Keratinocyte (primary cell): ENCODE results near the gene FNDC4. TPM values are rescaled to one million over a fixed set of nuclear protein-coding genes. Genes with fewer than 3 reads are reported as not detected.

Experiments
- DNase-seq: peaks from one replicate; pipeline ENCODE4 v3.0.0-alpha.2; 2011; ENCODE audit warnings: low read depth, missing footprints, low spot score
- FAIRE-seq: peaks from 2 replicates; lab custom pipeline; 2011; peaks lifted over from hg19 to GRCh38; lab: Jason Lieb, UNC
- H2AFZ ChIP-seq: 2 replicates; pipeline ENCODE4 v1.6.0; 2012; ENCODE audit warnings: low read length, control low read depth, inconsistent platforms; ENCODE audit not compliant: control insufficient read depth
- H3K27ac ChIP-seq: 2 replicates; pipeline ENCODE4 v1.5.1; 2011; ENCODE audit warnings: low read length; ENCODE audit not compliant: control insufficient read depth, insufficient read depth
- H3K27me3 ChIP-seq: 3 replicates; pipeline ENCODE4 v1.6.0; 2011; ENCODE audit warnings: low read length; ENCODE audit not compliant: control insufficient read depth, insufficient read depth; ENCODE audit errors: extremely low read depth
- H3K36me3 ChIP-seq, 2 experiments: 2 replicates in 1 of 2; 3 replicates in 1 of 2; pipeline ENCODE4 v1.5.1; 2011; ENCODE audit warnings: low read length in 2 of 2, mild to moderate bottlenecking in 1 of 2; ENCODE audit not compliant: control insufficient read depth in 2 of 2, insufficient read depth in 2 of 2; ENCODE audit errors: extremely low read depth in 1 of 2
- H3K4me1 ChIP-seq: 3 replicates; pipeline ENCODE4 v1.5.1; 2011; ENCODE audit warnings: low read length; ENCODE audit not compliant: control insufficient read depth, insufficient read depth; ENCODE audit errors: extremely low read depth
- H3K4me2 ChIP-seq: 3 replicates; pipeline ENCODE4 v1.6.0; 2011; ENCODE audit warnings: low read depth, low read length; ENCODE audit not compliant: control insufficient read depth, insufficient read depth; ENCODE audit errors: extremely low read depth
- H3K4me3 ChIP-seq, 3 experiments: fragments of 200-600 bp in 1 of 3; sonication (generic) in 1 of 3; 2 replicates in 2 of 3; 3 replicates in 1 of 3; pipeline ENCODE4 v1.5.1; 2011 to 2016; ENCODE audit warnings: low read length in 3 of 3, mild to moderate bottlenecking in 3 of 3, control low read depth in 2 of 3, inconsistent platforms in 1 of 3, low read depth in 1 of 3, mixed read lengths in 1 of 3, mixed run types in 1 of 3, moderate library complexity in 1 of 3; ENCODE audit not compliant: control insufficient read depth in 2 of 3, insufficient read depth in 2 of 3; ENCODE audit errors: extremely low read depth in 1 of 3
- H3K79me2 ChIP-seq: 2 replicates; pipeline ENCODE4 v1.6.0; 2012; ENCODE audit warnings: low read length; ENCODE audit not compliant: control insufficient read depth, insufficient read depth
- H3K9ac ChIP-seq: 3 replicates; pipeline ENCODE4 v1.6.0; 2011; ENCODE audit warnings: low read length; ENCODE audit not compliant: control insufficient read depth, insufficient read depth; ENCODE audit errors: extremely low read depth
- H3K9me1 ChIP-seq: 3 replicates; pipeline ENCODE4 v1.6.0; 2011; ENCODE audit warnings: low read length; ENCODE audit not compliant: control insufficient read depth, insufficient read depth; ENCODE audit errors: extremely low read depth
- H3K9me3 ChIP-seq: 2 replicates; pipeline ENCODE4 v1.5.1; 2012; ENCODE audit warnings: low read depth, low read length; ENCODE audit not compliant: control insufficient read depth
- H4K20me1 ChIP-seq: 3 replicates; pipeline ENCODE4 v1.6.0; 2011; ENCODE audit warnings: low read length; ENCODE audit not compliant: control insufficient read depth, insufficient read depth; ENCODE audit errors: extremely low read depth
- EZH2 ChIP-seq: IDR thresholded peaks from one replicate; pipeline ENCODE4 v1.6.1; 2012; ENCODE audit warnings: inconsistent platforms, mild to moderate bottlenecking, low read length, moderate library complexity
- dilution Hi-C: fragments of 300-500 bp; cut with MboI; formaldehyde crosslinking; loops from one replicate; pipeline ENCODE4 v1.7.0; 2020; ENCODE audit warnings: low sequenced_read_pairs; ENCODE audit not compliant: extremely low pct_ligation_motif_present
- polyA plus RNA-seq, 5 experiments: library from polyadenylated mRNA; depleted of rRNA in 3 of 5; stranded (reverse) in 3 of 5; stranded (forward) in 1 of 5; unstranded in 1 of 5; fragments of >200 nt; gene quantifications; 1 replicate in 1 of 5; 2 replicates in 3 of 5; 3 replicates in 1 of 5; pipeline versions ENCODE4 v1.2.1 to v1.2.3, GENCODE V29; 2011 to 2012; ENCODE audit warnings: missing spikeins in 2 of 5, low read depth in 1 of 5, low replicate concordance in 1 of 5
- TF ChIP-seq, protein P1 (sequence below), 3 experiments: IDR thresholded peaks in 1 of 3; conservative IDR thresholded peaks in 1 of 3; optimal IDR thresholded peaks in 1 of 3; 2 replicates in 2 of 3; 3 replicates in 1 of 3; pipeline versions ENCODE3 to v1.5.1; 2011; ENCODE audit warnings: low read length in 3 of 3, mild to moderate bottlenecking in 3 of 3, moderate library complexity in 2 of 3, control low read depth in 1 of 3, inconsistent platforms in 1 of 3; ENCODE audit not compliant: insufficient read depth in 2 of 3; ENCODE audit errors: extremely low read depth in 1 of 3

FNDC4 gene
- polyA plus RNA-seq, 1 donor (not counting 4 experiments of a cell fraction or from before 2014, with no cell fraction given) = 6.3 TPM

- Histone ChIP-seq H3K4me1 (no peaks in the 10 kb centered on the region), H3K79me2 (no peaks in the 10 kb centered on the region), H3K4me2 (no peak overlapping the region), H3K36me3 (no peaks in the 10 kb centered on the region), H3K27ac (no peak overlapping the region), H3K9ac (no peak overlapping the region), H4K20me1 (no peaks in the 10 kb centered on the region), H3K9me1 (no peaks in the 10 kb centered on the region), H3K27me3 (no peaks in the 10 kb centered on the region), H3K4me3 (no peak overlapping the region), H3K9me3 (no peaks in the 10 kb centered on the region), H2AFZ (no peak overlapping the region)
- TF ChIP-seq, protein P1, sequence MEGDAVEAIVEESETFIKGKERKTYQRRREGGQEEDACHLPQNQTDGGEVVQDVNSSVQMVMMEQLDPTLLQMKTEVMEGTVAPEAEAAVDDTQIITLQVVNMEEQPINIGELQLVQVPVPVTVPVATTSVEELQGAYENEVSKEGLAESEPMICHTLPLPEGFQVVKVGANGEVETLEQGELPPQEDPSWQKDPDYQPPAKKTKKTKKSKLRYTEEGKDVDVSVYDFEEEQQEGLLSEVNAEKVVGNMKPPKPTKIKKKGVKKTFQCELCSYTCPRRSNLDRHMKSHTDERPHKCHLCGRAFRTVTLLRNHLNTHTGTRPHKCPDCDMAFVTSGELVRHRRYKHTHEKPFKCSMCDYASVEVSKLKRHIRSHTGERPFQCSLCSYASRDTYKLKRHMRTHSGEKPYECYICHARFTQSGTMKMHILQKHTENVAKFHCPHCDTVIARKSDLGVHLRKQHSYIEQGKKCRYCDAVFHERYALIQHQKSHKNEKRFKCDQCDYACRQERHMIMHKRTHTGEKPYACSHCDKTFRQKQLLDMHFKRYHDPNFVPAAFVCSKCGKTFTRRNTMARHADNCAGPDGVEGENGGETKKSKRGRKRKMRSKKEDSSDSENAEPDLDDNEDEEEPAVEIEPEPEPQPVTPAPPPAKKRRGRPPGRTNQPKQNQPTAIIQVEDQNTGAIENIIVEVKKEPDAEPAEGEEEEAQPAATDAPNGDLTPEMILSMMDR (optimal IDR thresholded peaks at IDR 0.05 in 1 of 3, IDR thresholded peaks at IDR 0.05 in 1 of 3, conservative IDR thresholded peaks at IDR 0.05 in 1 of 3; ENCODE audit: extremely low read depth in 1 of 3, insufficient read depth in 2 of 3, low read length in 3 of 3) = no peak
- TF ChIP-seq EZH2 = no peak
- no peak for DNase-seq
- FAIRE-seq = no peak
- dilution Hi-C loops = no loop called here
These were observed 12.3 kb upstream of the FNDC4 start for GRCh38 chr2:27507293-27507692.

- Histone ChIP-seq H3K9me1 (no peaks in the 10 kb centered on the region), H3K27ac (no peak overlapping the region), H3K4me2 (no peak overlapping the region), H3K9me3 (no peaks in the 10 kb centered on the region), H4K20me1 (no peaks in the 10 kb centered on the region), H3K27me3 (no peaks in the 10 kb centered on the region), H3K79me2 (no peaks in the 10 kb centered on the region), H3K4me1 (no peaks in the 10 kb centered on the region), H2AFZ (no peak overlapping the region), H3K36me3 (no peaks in the 10 kb centered on the region), H3K9ac (no peak overlapping the region), H3K4me3 (no peak overlapping the region)
- no peak for DNase-seq
- TF ChIP-seq, protein P1 (optimal IDR thresholded peaks at IDR 0.05 in 1 of 3, IDR thresholded peaks at IDR 0.05 in 1 of 3, conservative IDR thresholded peaks at IDR 0.05 in 1 of 3; ENCODE audit: extremely low read depth in 1 of 3, insufficient read depth in 2 of 3, low read length in 3 of 3) = no peak
- TF ChIP-seq EZH2 = no peak
- FAIRE-seq = no peak
- dilution Hi-C loops = no loop called here
These were observed 11.6 kb upstream of the FNDC4 start for GRCh38 chr2:27506587-27506986.
